Fibroblast of lung (primary cell): ENCODE data around the gene LTB.

ENCODE experiments used
- CTCF ChIP-seq, 2 donors: IDR thresholded peaks in 1 of 2; conservative IDR thresholded peaks in 1 of 2; 1 replicate in 1 of 2; 2 replicates in 1 of 2; pipeline ENCODE4 v1.5.1; 2011 to 2012; ENCODE audit warnings: low read length in 2 of 2, control low read depth in 1 of 2, inconsistent platforms in 1 of 2, low read depth in 1 of 2, mild to moderate bottlenecking in 1 of 2
- EZH2 ChIP-seq: IDR thresholded peaks from 2 replicates; pipeline ENCODE4 v1.5.1; 2012; ENCODE audit warnings: low read length, control low read depth, mild to moderate bottlenecking; ENCODE audit errors: missing control alignments

GRCh38 chr6:31558318-31558625 is 24.0 kb downstream of the LTB start:
- TF ChIP-seq EZH2 (no peak), CTCF (conservative IDR thresholded peaks at IDR 0.05 in 1 of 2, IDR thresholded peaks at IDR 0.05 in 1 of 2; ENCODE audit: low read depth in 1 of 2, low read length in 2 of 2) (no peak)
